Dendritic cell treated with granulocyte-macrophage colony-stimulating factor and Interleukin-4, amounts not matched to agents 40 ng/mL and 50 ng/mL, for 4 days (primary cell): ENCODE results near the gene INSIG2.
A peak's percentile ranks its signal among the peaks of the same experiment; 100 is the strongest.

ENCODE experiments used
- H3K27ac Mint-ChIP-seq: one replicate; pipeline ENCODE4 v1.8.0; 2022; ENCODE audit warnings: mild to moderate bottlenecking, mixed read lengths
- H3K27me3 Mint-ChIP-seq: one replicate; pipeline ENCODE4 v1.8.0; 2022; ENCODE audit warnings: mild to moderate bottlenecking, mixed read lengths
- H3K36me3 Mint-ChIP-seq: one replicate; pipeline ENCODE4 v1.8.0; 2022; ENCODE audit warnings: low read depth, mixed read lengths
- H3K4me1 Mint-ChIP-seq: one replicate; pipeline ENCODE4 v1.8.0; 2022; ENCODE audit warnings: low read depth, mixed read lengths
- H3K4me3 Mint-ChIP-seq: one replicate; pipeline ENCODE4 v1.8.0; 2022; ENCODE audit warnings: mild to moderate bottlenecking, moderate library complexity, mixed read lengths
- H3K9me3 Mint-ChIP-seq: one replicate; pipeline ENCODE4 v1.8.0; 2022; ENCODE audit warnings: mixed read lengths
- intact Hi-C: fragments of 100-400 bp; cut with micrococcal nuclease; formaldehyde crosslinking; loops from one replicate; pipeline ENCODE4 v1.15.0; 2022

INSIG2 gene

GRCh38 chr2:118088051-118089024, at the start of gene INSIG2:
Gene INSIG2, plus strand, starts transcription at chr2:118088471. Its CDS starts 8,086 bp downstream, at chr2:118096557.
- Mint-ChIP-seq H3K27ac (peak within 1 kb of the TSS; percentile 93), H3K4me3 (peak within 1 kb of the TSS; percentile 96), H3K9me3 (no peaks in the 10 kb centered on the region), H3K36me3 (peaks cover 15% of the 10 kb centered on the region), H3K27me3 (peaks cover 10% of the 10 kb centered on the region), H3K4me1 (peaks cover 6% of the 10 kb centered on the region)
- intact Hi-C loops: loop anchor here (2.0 to 5.0 kb wide), 4 partner anchors 16 to 99 kb away; no protein-coding TSS in a partner anchor

GRCh38 chr2:118040891-118041290, 47.4 kb upstream of the INSIG2 start:
- intact Hi-C loops: loop anchor here (10.0 kb wide), 1 partner anchor 814 kb away; no protein-coding TSS in a partner anchor
- peaks cover 22% of the 10 kb centered on the region for H3K4me1 Mint-ChIP-seq
- peaks cover 43% of the 10 kb centered on the region for H3K27me3 Mint-ChIP-seq
- H3K4me3 Mint-ChIP-seq: no peak overlapping the region
- H3K36me3 Mint-ChIP-seq: peaks cover 3% of the 10 kb centered on the region
- H3K27ac Mint-ChIP-seq: no peak overlapping the region
- H3K9me3 Mint-ChIP-seq: peaks cover 10% of the 10 kb centered on the region

- H3K4me3 Mint-ChIP-seq: no peak overlapping the region
- intact Hi-C loops: loop anchor here (10.0 kb wide), 1 partner anchor 811 kb away; no protein-coding TSS in a partner anchor
- no peak overlapping the region for H3K27ac Mint-ChIP-seq
- H3K9me3 Mint-ChIP-seq: no peaks in the 10 kb centered on the region
- H3K4me1 Mint-ChIP-seq: peaks cover 24% of the 10 kb centered on the region
- no peaks in the 10 kb centered on the region for H3K36me3 Mint-ChIP-seq
- peaks cover 24% of the 10 kb centered on the region for H3K27me3 Mint-ChIP-seq
Measured at GRCh38 chr2:118044103-118044716, 44.1 kb upstream of the INSIG2 start.

- H3K27me3 Mint-ChIP-seq: peaks cover 21% of the 10 kb centered on the region
- H3K27ac Mint-ChIP-seq: no peak overlapping the region
- intact Hi-C loops: loop anchor here (10.0 kb wide), 1 partner anchor 810 kb away; no protein-coding TSS in a partner anchor
Measured at GRCh38 chr2:118044854-118045253, 43.4 kb upstream of the INSIG2 start.

GRCh38 chr2:118045286-118045685, 43.0 kb upstream of the INSIG2 start:
- intact Hi-C loops: loop anchor here (10.0 kb wide), 1 partner anchor 810 kb away; no protein-coding TSS in a partner anchor
- Mint-ChIP-seq H3K4me1 (peaks cover 26% of the 10 kb centered on the region), H3K4me3 (no peak overlapping the region), H3K9me3 (no peaks in the 10 kb centered on the region), H3K36me3 (no peaks in the 10 kb centered on the region), H3K27me3 (peaks cover 20% of the 10 kb centered on the region), H3K27ac (no peak overlapping the region)

More at GRCh38 chr2:118044854-118045253, 43.4 kb upstream of the INSIG2 start:
- H3K4me1 Mint-ChIP-seq: peaks cover 25% of the 10 kb centered on the region
- no peaks in the 10 kb centered on the region for H3K36me3 Mint-ChIP-seq
- no peak overlapping the region for H3K4me3 Mint-ChIP-seq
- H3K9me3 Mint-ChIP-seq: no peaks in the 10 kb centered on the region

GRCh38 chr2:118046634-118047210, 41.5 kb upstream of the INSIG2 start:
- no peaks in the 10 kb centered on the region for H3K9me3 Mint-ChIP-seq
- H3K27me3 Mint-ChIP-seq: peaks cover 20% of the 10 kb centered on the region
- intact Hi-C loops: loop anchor here (1.0 to 10.0 kb wide), 3 partner anchors 15 to 808 kb away; no protein-coding TSS in a partner anchor
- H3K4me1 Mint-ChIP-seq: peaks cover 15% of the 10 kb centered on the region
- no peak overlapping the region for H3K27ac Mint-ChIP-seq
- H3K4me3 Mint-ChIP-seq: no peak overlapping the region
- H3K36me3 Mint-ChIP-seq: no peaks in the 10 kb centered on the region

- peaks cover 15% of the 10 kb centered on the region for H3K4me1 Mint-ChIP-seq
- no peaks in the 10 kb centered on the region for H3K36me3 Mint-ChIP-seq
- no peaks in the 10 kb centered on the region for H3K9me3 Mint-ChIP-seq
- peaks cover 17% of the 10 kb centered on the region for H3K27me3 Mint-ChIP-seq
- no peak overlapping the region for H3K27ac Mint-ChIP-seq
- H3K4me3 Mint-ChIP-seq: no peak overlapping the region
- intact Hi-C loops: loop anchor here (2.0 to 10.0 kb wide), 2 partner anchors 101 to 807 kb away; no protein-coding TSS in a partner anchor
Measured at GRCh38 chr2:118047380-118047826, 40.9 kb upstream of the INSIG2 start.

GRCh38 chr2:118048401-118048800, 39.9 kb upstream of the INSIG2 start:
- H3K27me3 Mint-ChIP-seq: peaks cover 9% of the 10 kb centered on the region

GRCh38 chr2:118049140-118049815, 39.0 kb upstream of the INSIG2 start:
- Mint-ChIP-seq H3K4me1 (peaks cover 15% of the 10 kb centered on the region), H3K27me3 (peaks cover 3% of the 10 kb centered on the region), H3K36me3 (no peaks in the 10 kb centered on the region), H3K9me3 (no peaks in the 10 kb centered on the region), H3K4me3 (no peak overlapping the region), H3K27ac (no peak overlapping the region)
- intact Hi-C loops: loop anchor here (10.0 kb wide), 1 partner anchor 806 kb away; no protein-coding TSS in a partner anchor

More at GRCh38 chr2:118048401-118048800, 39.9 kb upstream of the INSIG2 start:
- no peaks in the 10 kb centered on the region for H3K36me3 Mint-ChIP-seq
- intact Hi-C loops: loop anchor here (10.0 kb wide), 1 partner anchor 806 kb away; no protein-coding TSS in a partner anchor
- no peak overlapping the region for H3K27ac Mint-ChIP-seq
- H3K4me3 Mint-ChIP-seq: no peak overlapping the region
- peaks cover 15% of the 10 kb centered on the region for H3K4me1 Mint-ChIP-seq
- no peaks in the 10 kb centered on the region for H3K9me3 Mint-ChIP-seq

- Mint-ChIP-seq H3K9me3 (no peaks in the 10 kb centered on the region), H3K36me3 (no peaks in the 10 kb centered on the region), H3K27me3 (no peaks in the 10 kb centered on the region), H3K4me3 (no peak overlapping the region), H3K27ac (no peak overlapping the region), H3K4me1 (peaks cover 18% of the 10 kb centered on the region)
- intact Hi-C loops: loop anchor here (10.0 kb wide), 1 partner anchor 805 kb away; no protein-coding TSS in a partner anchor
Measured at GRCh38 chr2:118049816-118050140, 38.5 kb upstream of the INSIG2 start.

GRCh38 chr2:118050386-118050785, 37.9 kb upstream of the INSIG2 start:
- intact Hi-C loops: no loop called here
- Mint-ChIP-seq H3K9me3 (no peaks in the 10 kb centered on the region), H3K27me3 (no peaks in the 10 kb centered on the region), H3K4me1 (peaks cover 24% of the 10 kb centered on the region), H3K36me3 (no peaks in the 10 kb centered on the region), H3K4me3 (no peak overlapping the region), H3K27ac (no peak overlapping the region)

- no peak overlapping the region for H3K27ac Mint-ChIP-seq
- no peaks in the 10 kb centered on the region for H3K36me3 Mint-ChIP-seq
- peaks cover 30% of the 10 kb centered on the region for H3K4me1 Mint-ChIP-seq
- H3K27me3 Mint-ChIP-seq: no peaks in the 10 kb centered on the region
- intact Hi-C loops: no loop called here
- H3K9me3 Mint-ChIP-seq: no peaks in the 10 kb centered on the region
- no peak overlapping the region for H3K4me3 Mint-ChIP-seq
Measured at GRCh38 chr2:118050974-118051373, 37.3 kb upstream of the INSIG2 start.

- intact Hi-C loops: no loop called here
- no peaks in the 10 kb centered on the region for H3K36me3 Mint-ChIP-seq
- H3K9me3 Mint-ChIP-seq: no peaks in the 10 kb centered on the region
- H3K4me1 Mint-ChIP-seq: peaks cover 37% of the 10 kb centered on the region
- no peak overlapping the region for H3K27ac Mint-ChIP-seq
- H3K27me3 Mint-ChIP-seq: no peaks in the 10 kb centered on the region
- no peak overlapping the region for H3K4me3 Mint-ChIP-seq
Measured at GRCh38 chr2:118051826-118052358, 36.4 kb upstream of the INSIG2 start.
